ENCODE data around the gene L1TD1.
"Not testable (repeated sequence)": the region's sequence is repeated elsewhere in the genome, so short reads cannot be mapped to it uniquely, and the experiment has no call there.

The L1TD1 gene

DNA sequence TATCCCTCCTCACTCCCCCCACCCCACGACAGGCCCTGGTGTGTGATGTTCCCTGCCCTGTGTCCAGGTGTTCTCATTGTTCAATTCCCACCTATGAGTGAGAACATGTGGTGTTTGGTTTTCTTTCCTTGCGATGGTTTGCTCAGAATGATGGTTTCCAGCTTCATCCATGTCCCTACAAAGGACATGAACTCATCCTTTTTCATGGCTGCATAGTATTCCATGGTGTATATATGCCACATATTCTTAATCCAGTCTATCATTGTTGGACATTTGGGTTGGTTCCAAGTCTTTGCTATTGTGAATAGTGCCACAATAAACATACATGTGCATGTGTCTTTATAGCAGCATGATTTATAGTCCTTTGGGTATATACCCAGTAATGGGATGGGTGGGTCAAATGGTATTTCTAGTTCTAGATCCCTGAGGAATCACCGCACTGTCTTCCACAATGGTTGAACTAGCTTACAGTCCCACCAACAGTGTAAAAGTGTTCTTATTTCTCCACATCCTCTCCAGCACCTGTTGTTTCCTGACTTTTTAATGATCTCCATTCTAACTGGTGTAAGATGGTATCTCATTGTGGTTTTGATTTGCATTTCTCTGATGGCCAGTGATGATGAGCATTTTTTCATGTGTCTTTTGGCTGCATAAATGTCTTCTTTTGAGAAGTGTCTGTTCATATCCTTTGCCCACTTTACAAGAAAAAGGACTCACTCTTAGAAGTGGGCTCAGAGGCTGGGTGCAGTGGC, 45.2 kb downstream of the L1TD1 start:
- not testable (repeated sequence) for DNase-seq

GRCh38 chr1:62240651-62241370, 46.2 kb downstream of the L1TD1 start:
- DNase-seq: no peak

DNA sequence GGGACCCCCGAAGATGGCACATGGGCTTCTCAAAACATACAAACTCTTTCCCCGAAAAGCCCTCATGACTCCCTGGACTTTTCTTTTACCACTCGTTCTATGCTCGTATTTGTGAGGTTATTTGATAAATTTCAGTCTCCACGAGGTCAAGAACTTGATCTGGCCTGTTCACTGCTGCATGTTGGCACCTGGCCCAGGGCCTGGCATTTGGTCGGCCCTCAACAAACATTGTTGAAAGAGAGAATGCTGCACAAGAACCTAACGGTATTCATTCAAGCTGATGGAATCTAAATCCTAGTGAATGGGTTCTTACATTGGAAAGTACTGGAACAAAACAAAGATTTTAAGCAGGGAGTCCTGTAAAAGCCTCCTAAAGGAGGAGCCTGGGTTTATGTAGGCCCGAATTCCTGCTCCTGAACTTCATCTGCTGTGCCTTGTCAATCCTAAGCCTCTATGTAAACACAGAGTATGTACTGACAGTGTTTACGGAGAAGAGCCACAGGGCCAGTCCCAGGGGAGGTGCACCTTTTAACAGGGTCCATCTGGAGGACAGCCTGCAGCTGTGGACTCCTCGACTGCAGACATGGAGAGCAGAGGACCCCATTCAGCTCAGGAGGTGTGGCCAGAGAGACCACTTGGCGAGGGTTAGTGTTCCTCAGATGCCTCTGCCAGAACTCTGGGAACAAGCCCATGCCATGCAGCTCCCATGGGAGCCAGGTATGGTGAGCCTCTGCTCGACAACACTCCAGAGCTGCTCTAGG, 46.9 kb downstream of the L1TD1 start:
- peak; percentile 60 for DNase-seq

DNA sequence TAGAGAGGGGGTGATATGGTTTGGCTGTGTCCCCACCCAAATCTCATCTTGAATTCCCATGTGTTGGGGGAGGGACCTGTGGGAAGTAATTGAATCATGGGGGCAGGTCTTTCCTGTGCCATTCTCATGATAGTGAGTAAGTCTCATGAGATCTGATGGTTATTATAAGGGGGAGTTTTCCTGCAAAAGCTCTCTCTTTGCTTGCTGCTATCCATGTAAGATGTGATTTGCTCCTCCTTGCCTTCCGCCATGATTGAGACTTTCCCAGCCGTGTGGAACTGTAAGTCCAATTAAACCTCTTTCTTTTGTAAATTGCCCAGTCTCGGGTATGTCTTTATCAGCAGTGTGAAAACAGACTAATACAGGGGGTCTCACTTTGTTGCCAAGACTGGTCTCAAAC, 49.7 kb downstream of the L1TD1 start:
- DNase-seq: not testable (repeated sequence)

DNA sequence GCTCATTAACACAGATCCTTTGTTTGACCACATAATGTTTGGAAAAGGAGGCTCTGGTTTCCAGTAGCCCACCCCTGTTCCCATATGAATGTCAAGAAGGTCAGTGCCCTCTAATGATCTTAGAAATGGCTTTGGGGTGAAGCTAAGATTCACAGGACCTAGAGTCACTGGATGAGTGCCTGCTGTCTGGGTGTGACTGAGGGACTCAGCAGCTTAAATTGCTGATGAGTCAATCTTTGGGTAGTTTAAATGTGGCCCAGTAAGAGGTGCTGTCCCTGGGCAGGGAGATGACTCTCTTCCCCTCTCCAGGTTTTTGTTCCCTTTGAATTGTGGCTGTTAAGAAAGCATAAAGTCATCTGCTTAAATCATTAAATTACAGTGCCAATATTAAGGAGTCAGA, 50.6 kb downstream of the L1TD1 start:
- DNase-seq: no peak

GRCh38 chr1:62247391-62248168, 52.9 kb downstream of the L1TD1 start:
- peak; percentile 20 for DNase-seq

DNA sequence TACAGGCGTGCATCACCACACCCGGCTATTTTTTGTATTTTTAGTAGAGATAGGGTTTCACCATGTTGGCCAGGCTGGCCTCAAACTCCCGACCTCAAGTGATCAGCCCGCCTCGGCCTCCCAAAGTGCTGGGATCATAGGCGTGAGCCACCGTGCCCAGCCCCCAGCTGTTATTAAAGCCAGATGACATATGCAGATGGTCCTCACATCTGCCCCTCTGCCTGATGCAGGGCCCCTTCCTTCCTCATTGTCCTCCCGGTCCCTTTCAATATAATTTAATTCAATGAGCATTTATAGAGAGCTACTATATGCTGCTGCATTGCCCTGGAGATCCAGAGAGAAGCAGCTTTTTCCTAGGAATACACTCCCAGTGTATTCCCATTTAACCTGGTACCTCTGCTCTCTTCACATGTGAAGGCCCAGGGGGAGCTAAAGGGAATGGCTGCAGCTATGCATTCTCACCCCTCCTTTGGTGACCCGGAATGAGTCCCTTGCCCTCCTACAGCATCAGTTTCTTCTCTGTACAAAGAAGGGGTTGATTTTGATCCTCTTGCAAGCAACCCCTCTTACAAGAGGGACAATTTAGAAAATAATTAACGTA, 55.6 kb downstream of the L1TD1 start:
- no peak for DNase-seq

- no peak for DNase-seq
Observed at GRCh38 chr1:62259551-62259950, 64.9 kb downstream of the L1TD1 start.

GRCh38 chr1:62260688-62261087, 66.0 kb downstream of the L1TD1 start:
- no peak for DNase-seq
